CD14-positive monocyte (primary cell): ENCODE measurements around the gene KRTAP10-2. TPM values are rescaled to one million over a fixed set of nuclear protein-coding genes. Genes with fewer than 3 reads are reported as not detected.

Experiments used
- DNase-seq, 3 donors: peaks; one replicate each; pipeline ENCODE4 v3.0.0-alpha.2; 2011 to 2022
- H2AFZ ChIP-seq: 2 replicates; pipeline ENCODE4 v1.6.0; 2012; ENCODE audit warnings: mild to moderate bottlenecking, low read depth, low read length, inconsistent platforms; ENCODE audit not compliant: insufficient read depth, poor library complexity, severe bottlenecking
- H3K27ac ChIP-seq, 2 donors: 1 replicate in 1 of 2; 2 replicates in 1 of 2; pipeline ENCODE4 v1.5.1; 2012 to 2013; ENCODE audit warnings: low read length in 2 of 2, control low read depth in 1 of 2, inconsistent platforms in 1 of 2, low read depth in 1 of 2, mild to moderate bottlenecking in 1 of 2
- H3K27me3 ChIP-seq, 2 donors: one replicate each; pipeline versions ENCODE4 v1.6.0 to v1.6.1; 2011 to 2013; ENCODE audit warnings: low read length in 2 of 2; ENCODE audit not compliant: control insufficient read depth in 2 of 2, insufficient read depth in 2 of 2
- H3K36me3 ChIP-seq, 2 donors: replicated peaks in 1 of 2; 1 replicate in 1 of 2; 2 replicates in 1 of 2; pipeline versions ENCODE4 v1.5.1 to v1.6.1; 2012 to 2013; ENCODE audit warnings: low read length in 2 of 2, control low read depth in 1 of 2, inconsistent platforms in 1 of 2, mild to moderate bottlenecking in 1 of 2; ENCODE audit not compliant: insufficient read depth in 2 of 2, control insufficient read depth in 1 of 2
- H3K4me1 ChIP-seq, 2 donors: 1 replicate in 1 of 2; 2 replicates in 1 of 2; pipeline versions ENCODE4 v1.5.1 to v1.6.1; 2012 to 2013; ENCODE audit warnings: low read length in 2 of 2, control low read depth in 1 of 2, inconsistent platforms in 1 of 2, mild to moderate bottlenecking in 1 of 2, moderate library complexity in 1 of 2; ENCODE audit not compliant: insufficient read depth in 2 of 2, control insufficient read depth in 1 of 2
- H3K4me2 ChIP-seq: replicated peaks from 2 replicates; pipeline ENCODE3; 2012; ENCODE audit warnings: low read length, moderate library complexity, mild to moderate bottlenecking; ENCODE audit not compliant: poor library complexity, severe bottlenecking; ENCODE audit errors: extremely low read depth
- H3K4me3 ChIP-seq, 3 experiments: fragments of 200-600 bp in 1 of 3; sonication (generic) in 1 of 3; replicated peaks in 1 of 3; 1 replicate in 2 of 3; 2 replicates in 1 of 3; pipeline ENCODE4 v1.5.1; 2011 to 2013; ENCODE audit warnings: low read length in 3 of 3, mild to moderate bottlenecking in 3 of 3, control low read depth in 2 of 3, low read depth in 2 of 3, inconsistent platforms in 1 of 3, moderate library complexity in 1 of 3
- H3K79me2 ChIP-seq: 2 replicates; pipeline ENCODE4 v1.6.0; 2012; ENCODE audit warnings: mild to moderate bottlenecking, control low read depth, inconsistent platforms, low read length, moderate library complexity; ENCODE audit not compliant: insufficient read depth
- H3K9ac ChIP-seq: 2 replicates; pipeline ENCODE4 v1.6.0; 2017; ENCODE audit warnings: low read length, mild to moderate bottlenecking; ENCODE audit not compliant: insufficient read depth, poor library complexity, severe bottlenecking
- H3K9me3 ChIP-seq, 2 donors: replicated peaks in 1 of 2; 1 replicate in 1 of 2; 2 replicates in 1 of 2; pipeline versions ENCODE4 v1.5.1 to v1.6.1; 2012 to 2013; ENCODE audit warnings: low read length in 2 of 2, control low read depth in 1 of 2; ENCODE audit not compliant: control insufficient read depth in 1 of 2, insufficient read depth in 1 of 2
- H4K20me1 ChIP-seq: 2 replicates; pipeline ENCODE4 v1.6.0; 2012; ENCODE audit warnings: mild to moderate bottlenecking, low read length, control low read depth, moderate library complexity; ENCODE audit not compliant: insufficient read depth
- H3K27ac Mint-ChIP-seq, 7 donors: one replicate each; pipeline ENCODE4 v1.8.0; 2020; ENCODE audit warnings: mild to moderate bottlenecking in 7 of 7, mixed read lengths in 7 of 7, moderate library complexity in 6 of 7, inconsistent platforms in 2 of 7
- H3K27me3 Mint-ChIP-seq, 3 donors: one replicate each; pipeline ENCODE4 v1.8.0; 2021 to 2022; ENCODE audit warnings: low read depth in 3 of 3, mild to moderate bottlenecking in 3 of 3, mixed read lengths in 3 of 3, moderate library complexity in 3 of 3, inconsistent platforms in 1 of 3
- H3K36me3 Mint-ChIP-seq, 2 donors: one replicate each; pipeline ENCODE4 v1.8.0; 2020; ENCODE audit warnings: mixed read lengths in 2 of 2, inconsistent platforms in 1 of 2, mild to moderate bottlenecking in 1 of 2
- H3K4me1 Mint-ChIP-seq: one replicate; pipeline ENCODE4 v1.8.0; 2020; ENCODE audit warnings: mild to moderate bottlenecking, mixed read lengths
- H3K4me3 Mint-ChIP-seq, 2 donors: one replicate each; pipeline ENCODE4 v1.8.0; 2020; ENCODE audit warnings: mild to moderate bottlenecking in 2 of 2, mixed read lengths in 2 of 2, moderate library complexity in 1 of 2
- H3K9me3 Mint-ChIP-seq, 7 donors: one replicate each; pipeline ENCODE4 v1.8.0; 2020 to 2022; ENCODE audit warnings: mixed read lengths in 7 of 7, mild to moderate bottlenecking in 6 of 7, moderate library complexity in 6 of 7, inconsistent platforms in 2 of 7
- CTCF ChIP-seq: fragments of 200-600 bp; IDR thresholded peaks from one replicate; pipeline ENCODE4 v1.8.0; 2022; ENCODE audit warnings: antibody characterized with exemption, mild to moderate bottlenecking
- WGBS: methylation state at CpG from one replicate; pipeline ENCODE4 v1.1.5; 2013; ENCODE audit warnings: missing lambda C conversion rate; ENCODE audit not compliant: insufficient coverage; 5-methylcytosine and 5-hydroxymethylcytosine counted together
- intact Hi-C, 2 donors: fragments of 100-400 bp; cut with micrococcal nuclease; formaldehyde crosslinking; loops; one replicate each; pipeline versions ENCODE4 v1.15.0 to v1.15.1; 2023
- polyA plus RNA-seq, 3 donors: library from polyadenylated mRNA; depleted of rRNA in 1 of 3; unstranded in 2 of 3; stranded (reverse) in 1 of 3; fragments of 300-500 nt in 2 of 3; fragments of >200 nt in 1 of 3; fragmentation: Illumina TruSeq in 2 of 3; gene quantifications; 1 replicate in 2 of 3; 2 replicates in 1 of 3; pipeline ENCODE4 v1.2.3, GENCODE V29; 2012 to 2021

Gene KRTAP10-2
- polyA plus RNA-seq, 3 donors: not detected

- no peak overlapping the region for H3K9ac ChIP-seq
- H3K27ac Mint-ChIP-seq: no peak overlapping the region
- no peaks in the 10 kb centered on the region for H3K36me3 ChIP-seq
- H3K9me3 ChIP-seq: no peaks in the 10 kb centered on the region
- TF ChIP-seq CTCF: no peak
- H3K4me3 ChIP-seq: no peak overlapping the region
- H3K4me1 ChIP-seq: no peaks in the 10 kb centered on the region
- peaks cover 2 to 19% (median 5%) of the 10 kb centered on the region in 7 donors for H3K9me3 Mint-ChIP-seq
- H3K79me2 ChIP-seq: no peaks in the 10 kb centered on the region
- no peak overlapping the region for H3K4me2 ChIP-seq
- no peak overlapping the region for H3K27ac ChIP-seq
- 100% methylated on average over 2 of the region's 2 CpGs for WGBS
- H3K4me3 Mint-ChIP-seq: no peak overlapping the region
- intact Hi-C loops: no loop called here
- H3K27me3 ChIP-seq: peaks cover 0 to 13% of the 10 kb centered on the region in 2 donors
- H3K27me3 Mint-ChIP-seq: peaks cover 2 to 40% (median 10%) of the 10 kb centered on the region in 3 donors
- no peak overlapping the region for H2AFZ ChIP-seq
- no peaks in the 10 kb centered on the region for H3K4me1 Mint-ChIP-seq
- no peaks in the 10 kb centered on the region for H4K20me1 ChIP-seq
- H3K36me3 Mint-ChIP-seq: no peaks in the 10 kb centered on the region
- DNase-seq: no peak
Measured at GRCh38 chr21:44589094-44589493, 37.8 kb upstream of the KRTAP10-2 start.

- no peaks in the 10 kb centered on the region for H3K36me3 Mint-ChIP-seq
- H3K9me3 Mint-ChIP-seq: peaks cover 11 to 30% (median 19%) of the 10 kb centered on the region in 7 donors
- no peak overlapping the region for H2AFZ ChIP-seq
- H3K4me1 ChIP-seq: no peaks in the 10 kb centered on the region
- H3K4me2 ChIP-seq: no peak overlapping the region
- H3K27me3 Mint-ChIP-seq: peaks cover 2 to 42% (median 13%) of the 10 kb centered on the region in 3 donors
- no peak for TF ChIP-seq CTCF
- intact Hi-C loops: no loop called here
- WGBS: 90% methylated on average over 3 of the region's 3 CpGs
- H3K4me1 Mint-ChIP-seq: no peaks in the 10 kb centered on the region
- no peak overlapping the region for H3K27ac Mint-ChIP-seq
- H3K4me3 ChIP-seq: no peak overlapping the region
- DNase-seq: no peak
- no peak overlapping the region for H3K27ac ChIP-seq
- H3K79me2 ChIP-seq: no peaks in the 10 kb centered on the region
- H4K20me1 ChIP-seq: no peaks in the 10 kb centered on the region
- H3K36me3 ChIP-seq: no peaks in the 10 kb centered on the region
- peaks cover 0 to 16% of the 10 kb centered on the region in 2 donors for H3K27me3 ChIP-seq
- peaks cover 6 to 8% of the 10 kb centered on the region in 2 donors for H3K9me3 ChIP-seq
- H3K9ac ChIP-seq: no peak overlapping the region
- no peak overlapping the region for H3K4me3 Mint-ChIP-seq
Measured at GRCh38 chr21:44585892-44586291, 34.6 kb upstream of the KRTAP10-2 start.
